NCI-H187 treated with DMSO at 0.1 percent for 48 hours (cell line): ENCODE measurements around the gene GNAT1.
"Not testable (repeated sequence)": the region's sequence is repeated elsewhere in the genome, so short reads cannot be mapped to it uniquely, and the experiment has no call there.

Experiments used
- DNase-seq: peaks from one replicate; lab custom pipeline; 2025; lab: John Stamatoyannopoulos, UW

GNAT1 gene

GRCh38 chr3:50222169-50222528, 30.7 kb downstream of the GNAT1 start:
- no peak for DNase-seq

- DNase-seq, result no peak
Observed at GRCh38 chr3:50224639-50225038, 33.2 kb downstream of the GNAT1 start.

GRCh38 chr3:50226888-50227389, 35.5 kb downstream of the GNAT1 start:
- DNase-seq, result no peak

GRCh38 chr3:50227390-50228183, 36.2 kb downstream of the GNAT1 start:
- peak; percentile 52 for DNase-seq

GRCh38 chr3:50228184-50228763, 36.9 kb downstream of the GNAT1 start:
- DNase-seq, result not testable (repeated sequence)

GRCh38 chr3:50229490-50229889, 38.1 kb downstream of the GNAT1 start:
- no peak for DNase-seq

- no peak for DNase-seq
Observed at GRCh38 chr3:50230104-50230793, 38.8 kb downstream of the GNAT1 start.

GRCh38 chr3:50230794-50231125, 39.4 kb downstream of the GNAT1 start:
- DNase-seq, result no peak

- no peak for DNase-seq
Observed at GRCh38 chr3:50231581-50231980, 40.2 kb downstream of the GNAT1 start.

- no peak for DNase-seq
Observed at GRCh38 chr3:50232303-50232702, 40.9 kb downstream of the GNAT1 start.

GRCh38 chr3:50233176-50233575, 41.8 kb downstream of the GNAT1 start:
- no peak for DNase-seq

- peak; percentile 76 for DNase-seq
Observed at GRCh38 chr3:50235716-50236483, 44.5 kb downstream of the GNAT1 start, which contains the start of gene GNAI2. TSS of gene GNAI2 (plus strand) at chr3:50236204. CDS start at chr3:50236336, 132 bp downstream.

GRCh38 chr3:50236484-50237132, 45.2 kb downstream of the GNAT1 start:
- DNase-seq, result no peak

- no peak for DNase-seq
Observed at GRCh38 chr3:50237133-50237651, 45.8 kb downstream of the GNAT1 start.

GRCh38 chr3:50237754-50238548, 46.5 kb downstream of the GNAT1 start:
- DNase-seq, result no peak

- DNase-seq, result no peak
Observed at GRCh38 chr3:50238549-50239026, 47.2 kb downstream of the GNAT1 start.

- DNase-seq, result no peak
Observed at GRCh38 chr3:50239649-50240048, 48.2 kb downstream of the GNAT1 start.

- no peak for DNase-seq
Observed at GRCh38 chr3:50241163-50241562, 49.8 kb downstream of the GNAT1 start.

GRCh38 chr3:50241713-50242380, 50.4 kb downstream of the GNAT1 start:
- DNase-seq, result no peak

GRCh38 chr3:50242381-50242770, 51.0 kb downstream of the GNAT1 start:
- no peak for DNase-seq
